H9 (cell line): ENCODE data around the gene GM2A. TPM values are rescaled to one million over a fixed set of nuclear protein-coding genes. Genes with fewer than 3 reads are reported as not detected.

ENCODE experiments used
- DNase-seq: peaks from one replicate; pipeline ENCODE4 v3.0.0-alpha.2; 2017
- H2AFZ ChIP-seq: one replicate; pipeline ENCODE4 v1.6.1; 2013; ENCODE audit warnings: mild to moderate bottlenecking, low read length, control low read depth, moderate library complexity
- H2AK5ac ChIP-seq: 2 replicates; pipeline ENCODE4 v1.6.1; 2013; ENCODE audit warnings: low read length, control low read depth, mixed read lengths; ENCODE audit not compliant: insufficient read length
- H2BK120ac ChIP-seq: one replicate; pipeline ENCODE4 v1.6.1; 2013; ENCODE audit warnings: low read depth, mild to moderate bottlenecking, low read length, control low read depth, inconsistent platforms; ENCODE audit not compliant: poor library complexity, severe bottlenecking
- H2BK12ac ChIP-seq: 2 replicates; pipeline ENCODE4 v1.6.1; 2013; ENCODE audit warnings: low read length, control low read depth, mixed read lengths, low read depth; ENCODE audit not compliant: insufficient read length
- H2BK15ac ChIP-seq: 2 replicates; pipeline ENCODE4 v1.6.1; 2013; ENCODE audit warnings: low read depth, low read length, control low read depth
- H2BK20ac ChIP-seq: one replicate; pipeline ENCODE4 v1.6.1; 2013; ENCODE audit warnings: low read depth, mild to moderate bottlenecking, low read length, control low read depth, inconsistent platforms; ENCODE audit not compliant: poor library complexity, severe bottlenecking
- H2BK5ac ChIP-seq: 2 replicates; pipeline ENCODE4 v1.6.1; 2013; ENCODE audit warnings: low read length, control low read depth, mixed read lengths; ENCODE audit not compliant: insufficient read length
- H3K14ac ChIP-seq: 2 replicates; pipeline ENCODE4 v1.6.1; 2013; ENCODE audit warnings: low read length, control low read depth; ENCODE audit not compliant: insufficient read depth
- H3K18ac ChIP-seq: 2 replicates; pipeline ENCODE4 v1.6.1; 2013; ENCODE audit warnings: low read depth, mild to moderate bottlenecking, mixed read lengths, low read length, control low read depth; ENCODE audit not compliant: insufficient read length
- H3K23ac ChIP-seq: 2 replicates; pipeline ENCODE4 v1.6.1; 2013; ENCODE audit warnings: low read length, control low read depth, mixed read lengths, low read depth; ENCODE audit not compliant: insufficient read length
- H3K23me2 ChIP-seq: 2 replicates; pipeline ENCODE4 v1.6.1; 2013; ENCODE audit warnings: low read depth, mild to moderate bottlenecking, mixed read lengths, low read length, control low read depth; ENCODE audit not compliant: insufficient read length, poor library complexity, severe bottlenecking
- H3K27ac ChIP-seq: 2 replicates; pipeline ENCODE4 v1.5.1; 2013; ENCODE audit warnings: low read length, control low read depth, mixed read lengths, low read depth; ENCODE audit not compliant: insufficient read length
- H3K27me3 ChIP-seq: 2 replicates; pipeline ENCODE4 v1.6.1; 2013; ENCODE audit warnings: low read length, control low read depth, inconsistent platforms; ENCODE audit not compliant: insufficient read depth
- H3K4ac ChIP-seq: 2 replicates; pipeline ENCODE4 v1.6.1; 2013; ENCODE audit warnings: low read depth, mild to moderate bottlenecking, control low read depth, inconsistent platforms, low read length, moderate library complexity
- H3K4me1 ChIP-seq: 2 replicates; pipeline ENCODE4 v1.6.1; 2013; ENCODE audit warnings: low read length, control low read depth, inconsistent platforms; ENCODE audit not compliant: insufficient read depth
- H3K4me2 ChIP-seq: 2 replicates; pipeline ENCODE4 v1.6.1; 2013; ENCODE audit warnings: low read length, control low read depth, mixed read lengths; ENCODE audit not compliant: insufficient read length, insufficient read depth
- H3K56ac ChIP-seq: 2 replicates; pipeline ENCODE4 v1.6.1; 2013; ENCODE audit warnings: low read depth, mild to moderate bottlenecking, mixed read lengths, low read length, control low read depth; ENCODE audit not compliant: insufficient read length
- H3K79me1 ChIP-seq: 2 replicates; pipeline ENCODE4 v1.6.1; 2013; ENCODE audit warnings: low read depth, mild to moderate bottlenecking, moderate library complexity, low read length, control low read depth, inconsistent platforms; ENCODE audit not compliant: insufficient read depth, poor library complexity, severe bottlenecking
- H3K79me2 ChIP-seq: 2 replicates; pipeline ENCODE4 v1.6.1; 2013; ENCODE audit warnings: low read length, control low read depth, inconsistent platforms; ENCODE audit not compliant: insufficient read depth
- H3K9ac ChIP-seq: 2 replicates; pipeline ENCODE4 v1.6.1; 2013; ENCODE audit warnings: low read length, control low read depth, mixed read lengths; ENCODE audit not compliant: insufficient read length; ENCODE audit errors: extremely low read depth
- H3K9me3 ChIP-seq: one replicate; pipeline ENCODE4 v1.6.1; 2013; ENCODE audit warnings: low read depth, low read length, inconsistent platforms; ENCODE audit not compliant: control insufficient read depth
- H3T11ph ChIP-seq: one replicate; pipeline ENCODE4 v1.6.1; 2013; ENCODE audit warnings: mild to moderate bottlenecking, low read length, control low read depth, inconsistent platforms
- H4K20me1 ChIP-seq: one replicate; pipeline ENCODE4 v1.6.1; 2013; ENCODE audit not compliant: control insufficient read depth, insufficient read length, insufficient read depth
- H4K5ac ChIP-seq: 2 replicates; pipeline ENCODE4 v1.6.1; 2013; ENCODE audit warnings: low read depth, mild to moderate bottlenecking, mixed read lengths, low read length, control low read depth; ENCODE audit not compliant: insufficient read length
- H4K8ac ChIP-seq: replicated peaks from 2 replicates; pipeline ENCODE4 v1.6.1; 2013; ENCODE audit warnings: low read length, control low read depth, mixed read lengths, low read depth; ENCODE audit not compliant: insufficient read length
- H4K91ac ChIP-seq: 2 replicates; pipeline ENCODE4 v1.6.1; 2013; ENCODE audit warnings: low read depth, mild to moderate bottlenecking, moderate library complexity, mixed read lengths, low read length, control low read depth; ENCODE audit not compliant: insufficient read length
- H3K27ac Mint-ChIP-seq, 3 experiments: 2 replicates in 2 of 3; 3 replicates in 1 of 3; pipeline ENCODE4 v1.8.0; 2020 to 2021; ENCODE audit warnings: mixed read lengths in 3 of 3, mild to moderate bottlenecking in 1 of 3, moderate library complexity in 1 of 3
- H3K27me3 Mint-ChIP-seq: 2 replicates; pipeline ENCODE4 v1.8.0; 2021; ENCODE audit warnings: low read depth, mild to moderate bottlenecking, moderate library complexity, mixed read lengths
- H3K36me3 Mint-ChIP-seq, 3 experiments: 2 replicates in 2 of 3; 3 replicates in 1 of 3; pipeline ENCODE4 v1.8.0; 2020 to 2021; ENCODE audit warnings: low read depth in 3 of 3, mixed read lengths in 3 of 3; ENCODE audit not compliant: insufficient read depth in 1 of 3
- H3K4me1 Mint-ChIP-seq, 2 experiments: 2 replicates each; pipeline ENCODE4 v1.8.0; 2020; ENCODE audit warnings: mixed read lengths in 2 of 2
- H3K4me3 Mint-ChIP-seq, 2 experiments: 2 replicates in 1 of 2; 3 replicates in 1 of 2; pipeline ENCODE4 v1.8.0; 2020 to 2021; ENCODE audit warnings: mild to moderate bottlenecking in 2 of 2, mixed read lengths in 2 of 2, moderate library complexity in 1 of 2
- H3K9me3 Mint-ChIP-seq, 2 experiments: 2 replicates in 1 of 2; 3 replicates in 1 of 2; pipeline ENCODE4 v1.8.0; 2020; ENCODE audit warnings: mild to moderate bottlenecking in 2 of 2, mixed read lengths in 2 of 2, moderate library complexity in 1 of 2
- CTCF ChIP-seq: fragments of 200-600 bp; sonication (generic); conservative IDR thresholded peaks from 3 replicates; pipeline ENCODE4 v1.8.0; 2021; ENCODE audit warnings: antibody characterized with exemption, mild to moderate bottlenecking
- WGBS: extraction: QIAGEN DNeasy Blood & Tissue Kit; methylation state at CpG from one replicate; pipeline ENCODE4 v1.1.7; 2013; ENCODE audit warnings: missing lambda C conversion rate, low lambda C conversion rate, mixed read lengths; ENCODE audit not compliant: insufficient read length; ENCODE audit errors: extremely low coverage; 5-methylcytosine and 5-hydroxymethylcytosine counted together
- total RNA-seq: library from RNA; stranded (reverse); gene quantifications from 2 replicates; pipeline ENCODE4 v1.2.1, GENCODE V29; 2021

Gene GM2A
- total RNA-seq, 1 experiment from 2014 or later, result 27.8 TPM

GRCh38 chr5:151257731-151258181 is 4.8 kb downstream of the GM2A start:
- no peak overlapping the region for H3K56ac ChIP-seq
- no peaks in the 10 kb centered on the region; a peak in 2 of 7 replicates for H3K36me3 Mint-ChIP-seq

More at GRCh38 chr5:151257731-151258181, 4.8 kb downstream of the GM2A start:
- Histone ChIP-seq H3K27ac (no peak overlapping the region), H4K91ac (no peak overlapping the region), H2BK120ac (no peak overlapping the region), H2AK5ac (no peak overlapping the region), H2BK5ac (no peak overlapping the region), H2BK15ac (no peak overlapping the region), H3K4me1 (peaks cover 3% of the 10 kb centered on the region; the same call in 1 of the 2 replicates), H3K18ac (no peak overlapping the region), H3K4ac (no peak overlapping the region), H3K79me1 (no peaks in the 10 kb centered on the region), H3K23me2 (peaks cover 9% of the 10 kb centered on the region), H3K23ac (no peak overlapping the region), H4K8ac (no peak overlapping the region), H2BK12ac (no peak overlapping the region), H2AFZ (no peak overlapping the region), H3K4me2 (no peak overlapping the region), H3K79me2 (no peaks in the 10 kb centered on the region; the same call in 1 of the 2 replicates), H4K20me1 (no peaks in the 10 kb centered on the region), H3K14ac (no peak overlapping the region), H3K9me3 (no peaks in the 10 kb centered on the region), H3K9ac (no peak overlapping the region), H3K27me3 (no peaks in the 10 kb centered on the region), H4K5ac (no peak overlapping the region), H3T11ph (no peak overlapping the region), H2BK20ac (no peak overlapping the region)
- H3K27ac Mint-ChIP-seq, result peak overlapping the region in 2 of 3 experiments; percentile 31 to 40; a peak in 5 of 7 replicates
- no peak for TF ChIP-seq CTCF
- H3K9me3 Mint-ChIP-seq, result no peaks in the 10 kb centered on the region
- no CpG with 5 or more reads among the region's 5 CpGs for WGBS
- no peak overlapping the region for H3K4me3 Mint-ChIP-seq
- no peaks in the 10 kb centered on the region for H3K27me3 Mint-ChIP-seq
- DNase-seq, result no peak
- H3K4me1 Mint-ChIP-seq, result peaks cover 20 to 27% of the 10 kb centered on the region in 2 experiments
